GM08714 (cell line): ENCODE data around the gene MINDY4.

ENCODE experiments used
- H3K4me3 ChIP-seq: fragments of 200-500 bp; sonication (Bioruptor generic); 2 replicates; pipeline ENCODE4 v1.5.1; 2014; ENCODE audit warnings: mild to moderate bottlenecking, low read length, inconsistent platforms
- ZNF274 ChIP-seq: IDR thresholded peaks from 2 replicates; pipeline ENCODE4 v1.6.1; 2012; ENCODE audit warnings: mild to moderate bottlenecking, low read depth, low read length

MINDY4 gene

GRCh38 chr7:30920021-30920583, 148.9 kb downstream of the MINDY4 start:
- no peak for TF ChIP-seq ZNF274
- no peak overlapping the region for H3K4me3 ChIP-seq

GRCh38 chr7:30920584-30921539, 149.6 kb downstream of the MINDY4 start:
- H3K4me3 ChIP-seq, result no peak overlapping the region
- TF ChIP-seq ZNF274, result no peak

GRCh38 chr7:30921540-30922401, 150.6 kb downstream of the MINDY4 start:
- H3K4me3 ChIP-seq, result no peak overlapping the region
- TF ChIP-seq ZNF274, result no peak

- no peak for TF ChIP-seq ZNF274
These were observed 151.4 kb downstream of the MINDY4 start for GRCh38 chr7:30922596-30922995.

GRCh38 chr7:30923009-30923773, 152.0 kb downstream of the MINDY4 start:
- TF ChIP-seq ZNF274, result no peak
- no peak overlapping the region for H3K4me3 ChIP-seq

More at GRCh38 chr7:30922596-30922995, 151.4 kb downstream of the MINDY4 start:
- no peak overlapping the region for H3K4me3 ChIP-seq

GRCh38 chr7:30923774-30924413, 152.7 kb downstream of the MINDY4 start:
- no peak for TF ChIP-seq ZNF274
- no peak overlapping the region for H3K4me3 ChIP-seq

GRCh38 chr7:30924624-30925023, 153.4 kb downstream of the MINDY4 start:
- no peak overlapping the region for H3K4me3 ChIP-seq
- TF ChIP-seq ZNF274, result no peak

- TF ChIP-seq ZNF274, result no peak
- no peak overlapping the region for H3K4me3 ChIP-seq
These were observed 153.9 kb downstream of the MINDY4 start for GRCh38 chr7:30925117-30925516.

- H3K4me3 ChIP-seq, result no peak overlapping the region
- TF ChIP-seq ZNF274, result no peak
These were observed 154.7 kb downstream of the MINDY4 start for GRCh38 chr7:30925913-30926312.

- no peak for TF ChIP-seq ZNF274
These were observed 155.1 kb downstream of the MINDY4 start for GRCh38 chr7:30926313-30926712.

GRCh38 chr7:30927040-30927439, 155.8 kb downstream of the MINDY4 start:
- TF ChIP-seq ZNF274, result no peak
- H3K4me3 ChIP-seq, result no peak overlapping the region

More at GRCh38 chr7:30926313-30926712, 155.1 kb downstream of the MINDY4 start:
- H3K4me3 ChIP-seq, result no peak overlapping the region

- no peak for TF ChIP-seq ZNF274
- H3K4me3 ChIP-seq, result no peak overlapping the region
These were observed 156.3 kb downstream of the MINDY4 start for GRCh38 chr7:30927559-30927958.

- TF ChIP-seq ZNF274, result no peak
- no peak overlapping the region for H3K4me3 ChIP-seq
These were observed 157.1 kb downstream of the MINDY4 start for GRCh38 chr7:30928254-30928872.
